HepG2 (cell line): ENCODE data around the gene EVI5. TPM values are rescaled to one million over a fixed set of nuclear protein-coding genes. Genes with fewer than 3 reads are reported as not detected.

Source experiments
- ATAC-seq: fragments of 200-7000 bp; cut with Tn5 transposase; 3 replicates; pipeline ENCODE4 v1.9.1; 2020; ENCODE audit warnings: mild to moderate bottlenecking, moderate library complexity
- BruUV-seq: library from RNA; stranded (reverse); fragments of 400-500 nt; replicated peaks from 2 replicates; lab custom pipeline; 2021; lab: Mats Ljungman, UMichigan
- CTCF ChIA-PET: fragments of 300-600 bp; formaldehyde crosslinking; extraction: SDS; loops from one replicate; lab custom pipeline; 2021; ENCODE audit warnings: low total read pairs, inconsistent platforms, low intra/inter-chr PET ratio; lab: Yijun Ruan, JAX
- POLR2A ChIA-PET: fragments of 350-600 bp; sonication (Branson Sonifier 250); formaldehyde crosslinking; loops from one replicate; lab custom pipeline; 2020; ENCODE audit warnings: antibody characterized with exemption, inconsistent platforms; lab: Yijun Ruan, JAX
- DNase-seq: peaks from one replicate; pipeline ENCODE4 v3.0.0-alpha.2; 2015; ENCODE audit warnings: low spot score
- FAIRE-seq: peaks from 3 replicates; lab custom pipeline; 2011; peaks lifted over from hg19 to GRCh38; lab: Jason Lieb, UNC
- H2AFZ ChIP-seq: one replicate; pipeline ENCODE4 v1.6.1; 2011; ENCODE audit warnings: low read length, inconsistent platforms
- H3K27ac ChIP-seq: fragments of 300-600 bp; 3 replicates; pipeline ENCODE4 v1.8.0; 2011; ENCODE audit warnings: mixed run types, mild to moderate bottlenecking, mixed read lengths, low read length, inconsistent platforms; ENCODE audit not compliant: insufficient read depth; ENCODE audit errors: extremely low read length
- H3K27me3 ChIP-seq, 2 experiments: fragments of 200-600 bp in 1 of 2; 2 replicates in 1 of 2; 3 replicates in 1 of 2; pipeline versions ENCODE4 v1.6.0 to v1.8.0; 2011; ENCODE audit warnings: low read length in 2 of 2, mild to moderate bottlenecking in 2 of 2, moderate library complexity in 2 of 2, inconsistent platforms in 1 of 2; ENCODE audit not compliant: insufficient read depth in 2 of 2, control insufficient read depth in 1 of 2
- H3K36me3 ChIP-seq, 2 experiments: fragments of 200-600 bp in 1 of 2; replicated peaks in 1 of 2; 2 replicates in 1 of 2; 3 replicates in 1 of 2; pipeline versions ENCODE4 v1.5.1 to v1.8.0; 2011; ENCODE audit warnings: low read length in 2 of 2, inconsistent platforms in 1 of 2; ENCODE audit not compliant: insufficient read depth in 2 of 2, control insufficient read depth in 1 of 2
- H3K4me1 ChIP-seq: 2 replicates; pipeline ENCODE4 v1.5.1; 2012; ENCODE audit warnings: low read length, inconsistent platforms; ENCODE audit not compliant: insufficient read depth
- H3K4me2 ChIP-seq: 2 replicates; pipeline ENCODE4 v1.6.0; 2011; ENCODE audit warnings: low read depth, low read length, inconsistent platforms
- H3K4me3 ChIP-seq, 3 experiments: fragments of 200-600 bp in 1 of 3; sonication (generic), shearing (Covaris generic) in 1 of 3; replicated peaks in 1 of 3; 2 replicates each; pipeline ENCODE4 v1.5.1; 2011 to 2016; ENCODE audit warnings: low read length in 3 of 3, inconsistent platforms in 2 of 3, low read depth in 2 of 3, mild to moderate bottlenecking in 2 of 3, control low read depth in 1 of 3, mixed read lengths in 1 of 3; ENCODE audit not compliant: insufficient read depth in 1 of 3
- H3K79me2 ChIP-seq: one replicate; pipeline ENCODE4 v1.6.1; 2011; ENCODE audit warnings: low read length, inconsistent platforms; ENCODE audit not compliant: insufficient read depth
- H3K9ac ChIP-seq: 2 replicates; pipeline ENCODE4 v1.6.0; 2011; ENCODE audit warnings: mild to moderate bottlenecking, low read depth, low read length, inconsistent platforms; ENCODE audit not compliant: insufficient read depth
- H3K9me3 ChIP-seq: 2 replicates; pipeline ENCODE4 v1.5.1; 2012; ENCODE audit warnings: mild to moderate bottlenecking, low read length
- H4K20me1 ChIP-seq: 2 replicates; pipeline ENCODE4 v1.6.0; 2011; ENCODE audit warnings: inconsistent platforms, mild to moderate bottlenecking, low read length, moderate library complexity; ENCODE audit not compliant: insufficient read depth
- HNF4A ChIP-seq: sonication (generic); formaldehyde crosslinking; IDR thresholded peaks from 2 replicates; pipeline ENCODE4 v1.4.0; 2020; ENCODE audit warnings: missing genetic modification reagents
- HNRNPUL1 ChIP-seq: fragments of 200-400 bp; formaldehyde crosslinking; IDR thresholded peaks from 2 replicates; pipeline ENCODE4 v1.6.1; 2017; ENCODE audit warnings: low read depth, mild to moderate bottlenecking, low read length, moderate library complexity
- KDM2A ChIP-seq: sonication (generic); formaldehyde crosslinking; IDR thresholded peaks from 2 replicates; pipeline ENCODE4 v1.4.0; 2020; ENCODE audit warnings: low read depth, missing genetic modification reagents, borderline replicate concordance
- MYPOP ChIP-seq: sonication (generic); formaldehyde crosslinking; IDR thresholded peaks from 2 replicates; pipeline ENCODE4 v1.8.1; 2023; ENCODE audit warnings: mild to moderate bottlenecking, moderate library complexity, missing genetic modification reagents
- PAWR ChIP-seq: sonication (generic); formaldehyde crosslinking; IDR thresholded peaks from 2 replicates; pipeline ENCODE4 v1.4.0; 2020; ENCODE audit warnings: missing genetic modification reagents, mild to moderate bottlenecking, borderline replicate concordance
- TBX2 ChIP-seq: sonication (generic); formaldehyde crosslinking; IDR thresholded peaks from 2 replicates; pipeline ENCODE4 v1.5.0; 2020; ENCODE audit warnings: missing genetic modification reagents, mild to moderate bottlenecking, borderline replicate concordance
- TEAD3 ChIP-seq: optimal IDR thresholded peaks from 2 replicates; pipeline ENCODE3; 2016; ENCODE audit warnings: borderline replicate concordance
- ZNF256 ChIP-seq: sonication (generic); formaldehyde crosslinking; conservative IDR thresholded peaks from 2 replicates; pipeline ENCODE4 v1.4.0; 2020; ENCODE audit warnings: missing genetic modification reagents
- ZNF280B ChIP-seq: sonication (generic); formaldehyde crosslinking; IDR thresholded peaks from 2 replicates; pipeline ENCODE4 v1.5.0; 2020; ENCODE audit warnings: missing genetic modification reagents, mild to moderate bottlenecking, borderline replicate concordance
- WGBS: methylation state at CpG from one replicate; pipeline ENCODE4 v1.1.6; 2017; ENCODE audit warnings: low lambda C conversion rate; 5-methylcytosine and 5-hydroxymethylcytosine counted together
- in situ Hi-C: cut with HindIII; loops from 2 replicates; pipeline ENCODE4 v1.10.0; 2017; ENCODE audit warnings: low pct_unique_long_range_greater_than_20kb; ENCODE audit not compliant: extremely low pct_ligation_motif_present
- intact Hi-C: fragments of 100-400 bp; cut with micrococcal nuclease; formaldehyde crosslinking; loops from one replicate; pipeline ENCODE4 v1.10.0; 2022; ENCODE audit not compliant: unreplicated experiment
- polyA plus RNA-seq, 8 experiments: library from polyadenylated mRNA; depleted of rRNA in 3 of 8; stranded (reverse) in 7 of 8; unstranded in 1 of 8; fragments of >200 nt; fragmentation: Illumina TruSeq in 4 of 8; extraction: Trizol in 4 of 8; gene quantifications; 2 replicates each; pipeline versions ENCODE4 v1.2.1 to v1.2.3, GENCODE V29; 2011 to 2016; ENCODE audit warnings: low read depth in 4 of 8, missing spikeins in 1 of 8, mixed read lengths in 1 of 8; ENCODE audit not compliant: insufficient read depth in 1 of 8
- total RNA-seq, 5 experiments: library from RNA; depleted of rRNA; stranded (reverse); fragments of >200 nt; fragmentation: Illumina TruSeq; extraction: Trizol; gene quantifications; 2 replicates each; pipeline ENCODE4 v1.2.3, GENCODE V29; 2016; ENCODE audit warnings: low read depth in 1 of 5
- TF ChIP-seq, protein P1 (sequence below): sonication (generic); formaldehyde crosslinking; IDR thresholded peaks from 2 replicates; pipeline ENCODE4 v1.4.0; 2020; ENCODE audit warnings: mild to moderate bottlenecking, missing genetic modification reagents

The EVI5 gene
- total and polyA plus RNA-seq, 2 of the 13 experiments (the other 11 are each of a cell fraction or from before 2014, with no cell fraction given) = 4.0 to 12.6 TPM

- Histone ChIP-seq H3K9ac (no peak overlapping the region), H3K27ac (no peak overlapping the region), H3K4me3 (no peak overlapping the region), H3K36me3 (no peaks in the 10 kb centered on the region), H4K20me1 (no peaks in the 10 kb centered on the region), H3K79me2 (no peaks in the 10 kb centered on the region), H3K27me3 (no peaks in the 10 kb centered on the region), H3K9me3 (no peaks in the 10 kb centered on the region), H2AFZ (no peak overlapping the region), H3K4me2 (no peak overlapping the region; the same call in 1 of the 2 replicates), H3K4me1 (peaks cover 65% of the 10 kb centered on the region)
- ChIA-PET CTCF (no interaction called here), POLR2A (no interaction called here)
- DNase-seq = no peak
- no peak for FAIRE-seq
- peak; percentile 47 for ATAC-seq
- intact Hi-C loops = no loop called here
- in situ Hi-C loops = no loop called here
- 0% methylated on average over 3 of the region's 3 CpGs for WGBS
- BruUV-seq = no TSS peak
- TF ChIP-seq MYPOP (no peak), PAWR (CRISPR knock-in tag) (no peak), ZNF280B (CRISPR knock-in tag) (no peak), HNRNPUL1 (no peak), HNF4A (CRISPR knock-in tag) (no peak), ZNF256 (no peak), KDM2A (no peak), TBX2 (no peak), TEAD3 (CRISPR knock-in tag) (no peak)
- TF ChIP-seq, protein P1, sequence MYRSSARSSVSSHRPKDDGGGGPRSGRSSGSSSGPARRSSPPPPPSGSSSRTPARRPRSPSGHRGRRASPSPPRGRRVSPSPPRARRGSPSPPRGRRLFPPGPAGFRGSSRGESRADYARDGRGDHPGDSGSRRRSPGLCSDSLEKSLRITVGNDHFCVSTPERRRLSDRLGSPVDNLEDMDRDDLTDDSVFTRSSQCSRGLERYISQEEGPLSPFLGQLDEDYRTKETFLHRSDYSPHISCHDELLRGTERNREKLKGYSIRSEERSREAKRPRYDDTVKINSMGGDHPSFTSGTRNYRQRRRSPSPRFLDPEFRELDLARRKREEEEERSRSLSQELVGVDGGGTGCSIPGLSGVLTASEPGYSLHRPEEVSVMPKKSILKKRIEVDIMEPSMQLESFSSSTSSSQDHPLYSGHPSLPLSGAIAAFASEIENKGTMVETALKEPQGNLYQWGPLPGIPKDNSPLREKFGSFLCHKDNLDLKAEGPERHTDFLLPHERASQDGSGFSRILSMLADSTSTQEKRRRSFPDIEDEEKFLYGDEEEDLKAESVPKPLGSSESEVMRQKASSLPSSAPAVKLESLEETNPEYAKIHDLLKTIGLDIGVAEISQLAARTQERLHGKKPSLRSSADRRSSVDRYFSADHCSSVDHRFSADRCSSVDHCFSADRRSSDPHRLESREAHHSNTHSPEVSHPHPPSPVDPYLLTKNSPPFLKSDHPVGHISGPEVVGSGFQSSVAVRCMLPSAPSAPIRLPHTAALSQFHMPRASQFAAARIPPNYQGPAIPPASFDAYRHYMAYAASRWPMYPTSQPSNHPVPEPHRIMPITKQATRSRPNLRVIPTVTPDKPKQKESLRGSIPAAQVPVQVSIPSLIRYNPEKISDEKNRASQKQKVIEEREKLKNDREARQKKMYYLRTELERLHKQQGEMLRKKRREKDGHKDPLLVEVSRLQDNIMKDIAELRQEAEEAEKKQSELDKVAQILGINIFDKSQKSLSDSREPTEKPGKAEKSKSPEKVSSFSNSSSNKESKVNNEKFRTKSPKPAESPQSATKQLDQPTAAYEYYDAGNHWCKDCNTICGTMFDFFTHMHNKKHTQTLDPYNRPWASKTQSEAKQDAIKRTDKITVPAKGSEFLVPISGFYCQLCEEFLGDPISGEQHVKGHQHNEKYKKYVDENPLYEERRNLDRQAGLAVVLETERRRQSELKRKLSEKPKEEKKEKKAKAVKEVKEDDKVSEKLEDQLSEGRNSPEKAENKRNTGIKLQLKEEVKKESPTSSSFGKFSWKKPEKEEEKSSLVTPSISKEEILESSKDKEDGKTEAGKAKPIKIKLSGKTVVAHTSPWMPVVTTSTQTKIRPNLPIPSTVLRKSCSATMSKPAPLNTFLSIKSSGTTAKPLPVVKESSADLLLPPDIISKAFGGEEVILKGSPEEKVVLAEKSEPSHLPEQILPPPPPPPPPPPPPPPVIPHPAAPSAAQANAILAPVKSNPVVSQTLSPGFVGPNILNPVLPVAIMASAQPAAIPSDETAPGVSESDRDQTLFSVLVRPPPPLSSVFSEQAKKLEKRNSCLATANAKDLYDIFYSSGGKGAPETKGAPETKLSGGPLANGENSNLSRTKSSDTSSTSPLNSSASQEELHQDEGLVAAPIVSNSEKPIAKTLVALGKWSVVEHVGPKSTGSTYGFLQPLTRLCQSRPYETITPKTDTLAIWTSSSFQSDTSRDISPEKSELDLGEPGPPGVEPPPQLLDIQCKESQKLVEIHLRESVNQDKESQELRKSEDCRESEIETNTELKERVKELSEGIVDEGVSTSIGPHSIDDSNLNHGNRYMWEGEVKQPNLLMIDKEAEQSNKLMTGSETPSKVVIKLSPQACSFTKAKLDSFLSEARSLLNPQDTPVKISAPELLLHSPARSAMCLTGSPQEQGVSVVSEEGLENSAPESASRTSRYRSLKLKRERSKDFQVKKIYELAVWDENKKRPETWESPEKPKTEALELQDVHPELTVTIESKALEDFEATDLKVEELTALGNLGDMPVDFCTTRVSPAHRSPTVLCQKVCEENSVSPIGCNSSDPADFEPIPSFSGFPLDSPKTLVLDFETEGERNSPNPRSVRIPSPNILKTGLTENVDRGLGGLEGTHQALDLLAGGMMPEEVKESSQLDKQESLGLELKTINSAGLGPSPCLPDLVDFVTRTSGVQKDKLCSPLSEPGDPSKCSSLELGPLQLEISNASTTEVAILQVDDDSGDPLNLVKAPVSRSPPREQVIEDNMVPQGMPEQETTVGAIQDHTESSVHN (CRISPR knock-in tag) = no peak
These were observed 35.1 kb upstream of the EVI5 start for GRCh38 chr1:92820024-92820423.
